DOHH2 (cell line): ENCODE data around the gene CARD11.

Experiments used
- H3F3A ChIP-seq: fragments of 200-600 bp; sonication (generic), shearing (Covaris generic); 2 replicates; pipeline ENCODE4 v1.6.0; 2016; ENCODE audit warnings: antibody characterized with exemption, mild to moderate bottlenecking; ENCODE audit not compliant: control insufficient read depth, insufficient read depth
- H3K27ac ChIP-seq: fragments of 200-600 bp; sonication (generic); 2 replicates; pipeline ENCODE4 v1.5.1; 2014; ENCODE audit warnings: low read depth, mild to moderate bottlenecking, low read length, moderate library complexity
- H3K27me3 ChIP-seq: fragments of 200-600 bp; sonication (generic); 2 replicates; pipeline ENCODE4 v1.6.1; 2014; ENCODE audit warnings: mild to moderate bottlenecking, low read length, mixed read lengths; ENCODE audit not compliant: control insufficient read depth
- H3K36me3 ChIP-seq: fragments of 200-600 bp; sonication (generic); 2 replicates; pipeline ENCODE4 v1.6.1; 2014; ENCODE audit warnings: mild to moderate bottlenecking, low read length, moderate library complexity, mixed read lengths; ENCODE audit not compliant: control insufficient read depth
- H3K4me1 ChIP-seq: fragments of 200-600 bp; sonication (generic); 2 replicates; pipeline ENCODE4 v1.6.1; 2014; ENCODE audit warnings: mild to moderate bottlenecking, low read length, mixed read lengths; ENCODE audit not compliant: control insufficient read depth
- H3K4me2 ChIP-seq: fragments of 200-600 bp; sonication (generic); 2 replicates; pipeline ENCODE4 v1.6.0; 2014; ENCODE audit warnings: mild to moderate bottlenecking, low read length, moderate library complexity
- H3K4me3 ChIP-seq: fragments of 200-600 bp; sonication (generic); 2 replicates; pipeline ENCODE4 v1.5.1; 2014; ENCODE audit warnings: mild to moderate bottlenecking, low read length, mixed read lengths
- H3K79me2 ChIP-seq: fragments of 200-600 bp; sonication (generic); 2 replicates; pipeline ENCODE4 v1.6.1; 2014; ENCODE audit warnings: mild to moderate bottlenecking, low read length, mixed read lengths; ENCODE audit not compliant: control insufficient read depth
- H3K9me2 ChIP-seq: fragments of 200-600 bp; sonication (generic); replicated peaks from 2 replicates; pipeline ENCODE4 v1.6.1; 2014; ENCODE audit warnings: mild to moderate bottlenecking, low read length, mixed read lengths; ENCODE audit not compliant: control insufficient read depth
- H3K9me3 ChIP-seq: fragments of 200-600 bp; sonication (generic); 2 replicates; pipeline ENCODE4 v1.6.1; 2014; ENCODE audit warnings: antibody characterized with exemption, low read length, mixed read lengths; ENCODE audit not compliant: control insufficient read depth, insufficient read depth
- H4K20me1 ChIP-seq: fragments of 200-600 bp; sonication (generic); 2 replicates; pipeline ENCODE4 v1.6.0; 2014; ENCODE audit warnings: low read depth, mild to moderate bottlenecking, antibody characterized with exemption, low read length, moderate library complexity; ENCODE audit not compliant: control insufficient read depth, insufficient read depth
- EZH2phosphoT487 ChIP-seq: fragments of 200-600 bp; sonication (generic); IDR thresholded peaks from 2 replicates; pipeline ENCODE4 v1.6.1; 2017; ENCODE audit warnings: borderline replicate concordance, mild to moderate bottlenecking, antibody characterized with exemption, low read length, moderate library complexity, mixed read lengths
- TF ChIP-seq, protein P1 (sequence below): fragments of 200-600 bp; sonication (generic); IDR thresholded peaks from one replicate; pipeline ENCODE4 v1.5.1; 2014; ENCODE audit warnings: antibody characterized with exemption, mild to moderate bottlenecking, low read depth, low read length; ENCODE audit not compliant: poor library complexity, severe bottlenecking

Gene CARD11

DNA sequence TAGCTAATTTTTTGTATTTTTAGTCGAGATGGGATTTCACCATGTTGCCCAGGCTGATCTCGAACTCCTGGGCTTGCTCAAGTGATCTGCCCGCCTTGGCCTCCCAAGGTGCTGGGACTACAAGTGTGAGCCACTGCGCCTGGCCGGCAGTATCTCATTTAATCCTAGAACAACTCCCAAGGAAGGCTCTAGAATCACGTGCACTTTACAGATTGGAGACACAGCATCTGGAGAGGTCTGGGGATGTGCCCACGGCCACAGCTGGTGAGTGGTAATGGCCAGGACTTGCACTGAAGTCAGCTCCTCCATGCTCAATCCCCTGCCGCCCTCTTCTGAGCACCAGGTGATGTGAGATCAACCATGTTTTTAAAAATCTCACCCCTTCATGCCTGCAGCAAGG lies 43.1 kb downstream of the CARD11 start:
- H3K4me2 ChIP-seq, result no peak overlapping the region
- H3K4me3 ChIP-seq, result no peak overlapping the region
- H3K27ac ChIP-seq, result no peak overlapping the region
- H3K36me3 ChIP-seq, result peaks cover 42% of the 10 kb centered on the region
- H3K4me1 ChIP-seq, result no peaks in the 10 kb centered on the region
- peaks cover 6% of the 10 kb centered on the region; the same call in 1 of the 2 replicates for H3K9me3 ChIP-seq
- H3K27me3 ChIP-seq, result no peaks in the 10 kb centered on the region
- peaks cover 8% of the 10 kb centered on the region; the same call in 1 of the 2 replicates for H4K20me1 ChIP-seq
- H3K79me2 ChIP-seq, result peaks cover 86% of the 10 kb centered on the region
- no peak for TF ChIP-seq EZH2phosphoT487
- TF ChIP-seq, protein P1, sequence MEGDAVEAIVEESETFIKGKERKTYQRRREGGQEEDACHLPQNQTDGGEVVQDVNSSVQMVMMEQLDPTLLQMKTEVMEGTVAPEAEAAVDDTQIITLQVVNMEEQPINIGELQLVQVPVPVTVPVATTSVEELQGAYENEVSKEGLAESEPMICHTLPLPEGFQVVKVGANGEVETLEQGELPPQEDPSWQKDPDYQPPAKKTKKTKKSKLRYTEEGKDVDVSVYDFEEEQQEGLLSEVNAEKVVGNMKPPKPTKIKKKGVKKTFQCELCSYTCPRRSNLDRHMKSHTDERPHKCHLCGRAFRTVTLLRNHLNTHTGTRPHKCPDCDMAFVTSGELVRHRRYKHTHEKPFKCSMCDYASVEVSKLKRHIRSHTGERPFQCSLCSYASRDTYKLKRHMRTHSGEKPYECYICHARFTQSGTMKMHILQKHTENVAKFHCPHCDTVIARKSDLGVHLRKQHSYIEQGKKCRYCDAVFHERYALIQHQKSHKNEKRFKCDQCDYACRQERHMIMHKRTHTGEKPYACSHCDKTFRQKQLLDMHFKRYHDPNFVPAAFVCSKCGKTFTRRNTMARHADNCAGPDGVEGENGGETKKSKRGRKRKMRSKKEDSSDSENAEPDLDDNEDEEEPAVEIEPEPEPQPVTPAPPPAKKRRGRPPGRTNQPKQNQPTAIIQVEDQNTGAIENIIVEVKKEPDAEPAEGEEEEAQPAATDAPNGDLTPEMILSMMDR, result no peak
- H3F3A ChIP-seq, result no peaks in the 10 kb centered on the region
- H3K9me2 ChIP-seq, result no peaks in the 10 kb centered on the region

DNA sequence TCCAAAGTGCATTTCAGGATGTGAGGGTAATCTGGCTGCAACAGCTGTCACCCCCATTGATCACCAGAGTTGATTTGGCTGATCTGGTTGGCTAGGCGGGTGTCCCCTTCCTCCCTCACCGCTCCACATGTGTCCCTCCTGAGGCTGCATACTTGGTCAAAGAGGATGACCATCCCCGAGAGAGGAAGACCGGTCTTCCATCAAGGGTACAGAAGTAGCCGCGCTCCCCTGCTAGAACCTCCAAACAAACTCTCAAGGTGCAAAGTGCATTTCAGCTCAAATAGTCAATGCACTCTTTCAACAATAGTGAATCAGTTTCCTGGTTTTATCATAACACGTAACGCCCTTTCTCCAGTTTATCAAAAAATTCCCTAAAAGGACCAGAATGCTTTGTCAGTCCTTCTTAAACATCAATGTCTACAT lies 44.6 kb downstream of the CARD11 start:
- H3K9me3 ChIP-seq, result peaks cover 6% of the 10 kb centered on the region; the same call in 1 of the 2 replicates
- peaks cover 53% of the 10 kb centered on the region for H3K36me3 ChIP-seq
- peaks cover 6% of the 10 kb centered on the region; the same call in 1 of the 2 replicates for H4K20me1 ChIP-seq
- no peaks in the 10 kb centered on the region for H3K27me3 ChIP-seq
- H3K79me2 ChIP-seq, result peaks cover 93% of the 10 kb centered on the region
- no peak overlapping the region for H3K4me2 ChIP-seq
- no peak overlapping the region for H3K4me3 ChIP-seq
- no peaks in the 10 kb centered on the region for H3F3A ChIP-seq
- TF ChIP-seq, protein P1, result no peak
- TF ChIP-seq EZH2phosphoT487, result no peak
- no peaks in the 10 kb centered on the region for H3K9me2 ChIP-seq
- H3K27ac ChIP-seq, result no peak overlapping the region
- H3K4me1 ChIP-seq, result no peaks in the 10 kb centered on the region

DNA sequence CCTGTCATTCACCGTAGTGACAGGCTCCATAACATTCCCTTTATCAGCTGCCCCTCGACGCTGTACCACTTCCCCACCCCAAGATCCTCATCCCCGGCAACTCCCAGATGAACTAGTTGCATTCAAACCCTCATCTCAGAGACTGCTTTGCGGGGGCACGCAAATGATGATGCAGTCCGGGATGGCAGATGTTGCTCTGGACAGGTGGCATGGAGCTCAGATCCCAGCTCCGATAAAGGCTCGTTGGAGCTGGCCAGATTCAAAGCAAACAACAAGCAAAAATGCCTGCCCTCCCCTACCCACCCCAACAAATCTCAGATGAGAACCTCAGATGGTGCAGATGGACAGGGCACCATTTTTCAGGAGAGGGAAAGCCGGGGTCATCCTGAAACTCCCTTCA lies 46.7 kb downstream of the CARD11 start:
- H3F3A ChIP-seq, result no peaks in the 10 kb centered on the region
- H3K4me3 ChIP-seq, result no peak overlapping the region
- TF ChIP-seq EZH2phosphoT487, result no peak
- TF ChIP-seq, protein P1, result no peak
- H3K27me3 ChIP-seq, result no peaks in the 10 kb centered on the region
- H3K9me2 ChIP-seq, result no peaks in the 10 kb centered on the region
- no peak overlapping the region for H3K27ac ChIP-seq
- peaks cover 94% of the 10 kb centered on the region for H3K79me2 ChIP-seq
- peaks cover 7% of the 10 kb centered on the region; the same call in 1 of the 2 replicates for H4K20me1 ChIP-seq
- peaks cover 6% of the 10 kb centered on the region; the same call in 1 of the 2 replicates for H3K9me3 ChIP-seq
- H3K4me2 ChIP-seq, result no peak overlapping the region
- H3K4me1 ChIP-seq, result no peaks in the 10 kb centered on the region
- peaks cover 58% of the 10 kb centered on the region for H3K36me3 ChIP-seq
